Measurements from ENCODE around the gene SEC16B. TPM values are rescaled to one million over a fixed set of nuclear protein-coding genes. Genes with fewer than 3 reads are reported as not detected.

SEC16B gene
- total RNA-seq, 1 donor from 2014 or later, result 1.9 TPM

GRCh38 chr1:177940682-177941081 is 29.2 kb downstream of the SEC16B start:
- no peak for DNase-seq
- H3K27ac ChIP-seq (replicated peaks), result no peak overlapping the region
- H3K27me3 ChIP-seq (ENCODE audit: low read depth), result no peaks in the 10 kb centered on the region
- peaks cover 14% of the 10 kb centered on the region for H3K4me1 ChIP-seq
- intact Hi-C loops (cut with micrococcal nuclease), result loop anchor here (5.0 kb wide), 1 partner anchor 1043 kb away; no protein-coding TSS in a partner anchor
- H3K36me3 ChIP-seq, result peaks cover 67% of the 10 kb centered on the region
- H3K4me3 ChIP-seq, result no peak overlapping the region
- no peaks in the 10 kb centered on the region for H3K9me3 ChIP-seq (replicated peaks)
- no peak for TF ChIP-seq CTCF (IDR thresholded peaks at IDR 0.05; ENCODE audit: borderline replicate concordance)

GRCh38 chr1:177937931-177938330 is 31.9 kb downstream of the SEC16B start:
- intact Hi-C loops (cut with micrococcal nuclease), result no loop called here
- Histone ChIP-seq H3K27me3 (ENCODE audit: low read depth) (no peaks in the 10 kb centered on the region), H3K36me3 (peaks cover 62% of the 10 kb centered on the region)

GRCh38 chr1:177937174-177937770 is 32.6 kb downstream of the SEC16B start:
- H3K4me3 ChIP-seq, result no peak overlapping the region
- H3K27me3 ChIP-seq (ENCODE audit: low read depth), result no peaks in the 10 kb centered on the region
- TF ChIP-seq CTCF (IDR thresholded peaks at IDR 0.05; ENCODE audit: borderline replicate concordance), result no peak
- H3K4me1 ChIP-seq, result peaks cover 19% of the 10 kb centered on the region
- peaks cover 68% of the 10 kb centered on the region for H3K36me3 ChIP-seq
- H3K9me3 ChIP-seq (replicated peaks), result no peaks in the 10 kb centered on the region
- no peak overlapping the region for H3K27ac ChIP-seq (replicated peaks)
- intact Hi-C loops (cut with micrococcal nuclease), result no loop called here
- no peak for DNase-seq

More at GRCh38 chr1:177937931-177938330, 31.9 kb downstream of the SEC16B start:
- Histone ChIP-seq H3K4me1 (peaks cover 22% of the 10 kb centered on the region), H3K9me3 (replicated peaks) (no peaks in the 10 kb centered on the region), H3K4me3 (no peak overlapping the region), H3K27ac (replicated peaks) (no peak overlapping the region)
- DNase-seq, result no peak
- no peak for TF ChIP-seq CTCF (IDR thresholded peaks at IDR 0.05; ENCODE audit: borderline replicate concordance)

- intact Hi-C loops (cut with micrococcal nuclease), result no loop called here
- no peaks in the 10 kb centered on the region for H3K27me3 ChIP-seq (ENCODE audit: low read depth)
- TF ChIP-seq CTCF (IDR thresholded peaks at IDR 0.05; ENCODE audit: borderline replicate concordance), result no peak
- no peak for DNase-seq
- no peaks in the 10 kb centered on the region for H3K9me3 ChIP-seq (replicated peaks)
- H3K4me3 ChIP-seq, result no peak overlapping the region
- H3K27ac ChIP-seq (replicated peaks), result no peak overlapping the region
- H3K4me1 ChIP-seq, result peaks cover 10% of the 10 kb centered on the region
- H3K36me3 ChIP-seq, result peaks cover 70% of the 10 kb centered on the region
These were observed 34.0 kb downstream of the SEC16B start for GRCh38 chr1:177935638-177936415.

- no peak for TF ChIP-seq CTCF (IDR thresholded peaks at IDR 0.05; ENCODE audit: borderline replicate concordance)
- Histone ChIP-seq H3K27ac (replicated peaks) (peak overlapping the region; percentile 29), H3K9me3 (replicated peaks) (no peaks in the 10 kb centered on the region), H3K4me1 (peaks cover 10% of the 10 kb centered on the region), H3K27me3 (ENCODE audit: low read depth) (no peaks in the 10 kb centered on the region), H3K4me3 (no peak overlapping the region), H3K36me3 (peaks cover 70% of the 10 kb centered on the region)
- intact Hi-C loops (cut with micrococcal nuclease), result no loop called here
- no peak for DNase-seq
These were observed 34.9 kb downstream of the SEC16B start for GRCh38 chr1:177934927-177935326.

Data from left ventricle myocardium inferior (tissue), 1 donor.